HepG2 (cell line): Measurements from ENCODE around the gene CTNNA2. TPM values are rescaled to one million over a fixed set of nuclear protein-coding genes. Genes with fewer than 3 reads are reported as not detected.

ENCODE experiments used
- ATAC-seq: fragments of 200-7000 bp; cut with Tn5 transposase; 3 replicates; pipeline ENCODE4 v1.9.1; 2020; ENCODE audit warnings: mild to moderate bottlenecking, moderate library complexity
- BruUV-seq: library from RNA; stranded (reverse); fragments of 400-500 nt; replicated peaks from 2 replicates; lab custom pipeline; 2021; lab: Mats Ljungman, UMichigan
- CTCF ChIA-PET: fragments of 300-600 bp; formaldehyde crosslinking; extraction: SDS; loops from one replicate; lab custom pipeline; 2021; ENCODE audit warnings: low total read pairs, inconsistent platforms, low intra/inter-chr PET ratio; lab: Yijun Ruan, JAX
- POLR2A ChIA-PET: fragments of 350-600 bp; sonication (Branson Sonifier 250); formaldehyde crosslinking; loops from one replicate; lab custom pipeline; 2020; ENCODE audit warnings: antibody characterized with exemption, inconsistent platforms; lab: Yijun Ruan, JAX
- DNase-seq: peaks from one replicate; pipeline ENCODE4 v3.0.0-alpha.2; 2015; ENCODE audit warnings: low spot score
- FAIRE-seq: peaks from 3 replicates; lab custom pipeline; 2011; peaks lifted over from hg19 to GRCh38; lab: Jason Lieb, UNC
- H2AFZ ChIP-seq: one replicate; pipeline ENCODE4 v1.6.1; 2011; ENCODE audit warnings: low read length, inconsistent platforms
- H3K27ac ChIP-seq: fragments of 300-600 bp; 3 replicates; pipeline ENCODE4 v1.8.0; 2011; ENCODE audit warnings: mixed run types, mild to moderate bottlenecking, mixed read lengths, low read length, inconsistent platforms; ENCODE audit not compliant: insufficient read depth; ENCODE audit errors: extremely low read length
- H3K27me3 ChIP-seq, 2 experiments: fragments of 200-600 bp in 1 of 2; 2 replicates in 1 of 2; 3 replicates in 1 of 2; pipeline versions ENCODE4 v1.6.0 to v1.8.0; 2011; ENCODE audit warnings: low read length in 2 of 2, mild to moderate bottlenecking in 2 of 2, moderate library complexity in 2 of 2, inconsistent platforms in 1 of 2; ENCODE audit not compliant: insufficient read depth in 2 of 2, control insufficient read depth in 1 of 2
- H3K36me3 ChIP-seq, 2 experiments: fragments of 200-600 bp in 1 of 2; replicated peaks in 1 of 2; 2 replicates in 1 of 2; 3 replicates in 1 of 2; pipeline versions ENCODE4 v1.5.1 to v1.8.0; 2011; ENCODE audit warnings: low read length in 2 of 2, inconsistent platforms in 1 of 2; ENCODE audit not compliant: insufficient read depth in 2 of 2, control insufficient read depth in 1 of 2
- H3K4me1 ChIP-seq: 2 replicates; pipeline ENCODE4 v1.5.1; 2012; ENCODE audit warnings: low read length, inconsistent platforms; ENCODE audit not compliant: insufficient read depth
- H3K4me2 ChIP-seq: 2 replicates; pipeline ENCODE4 v1.6.0; 2011; ENCODE audit warnings: low read depth, low read length, inconsistent platforms
- H3K4me3 ChIP-seq, 3 experiments: fragments of 200-600 bp in 1 of 3; sonication (generic), shearing (Covaris generic) in 1 of 3; replicated peaks in 1 of 3; 2 replicates each; pipeline ENCODE4 v1.5.1; 2011 to 2016; ENCODE audit warnings: low read length in 3 of 3, inconsistent platforms in 2 of 3, low read depth in 2 of 3, mild to moderate bottlenecking in 2 of 3, control low read depth in 1 of 3, mixed read lengths in 1 of 3; ENCODE audit not compliant: insufficient read depth in 1 of 3
- H3K79me2 ChIP-seq: one replicate; pipeline ENCODE4 v1.6.1; 2011; ENCODE audit warnings: low read length, inconsistent platforms; ENCODE audit not compliant: insufficient read depth
- H3K9ac ChIP-seq: 2 replicates; pipeline ENCODE4 v1.6.0; 2011; ENCODE audit warnings: mild to moderate bottlenecking, low read depth, low read length, inconsistent platforms; ENCODE audit not compliant: insufficient read depth
- H3K9me3 ChIP-seq: 2 replicates; pipeline ENCODE4 v1.5.1; 2012; ENCODE audit warnings: mild to moderate bottlenecking, low read length
- H4K20me1 ChIP-seq: 2 replicates; pipeline ENCODE4 v1.6.0; 2011; ENCODE audit warnings: inconsistent platforms, mild to moderate bottlenecking, low read length, moderate library complexity; ENCODE audit not compliant: insufficient read depth
- FOXP1 ChIP-seq, 2 experiments: fragments of 450-650 bp in 1 of 2; IDR thresholded peaks; 2 replicates each; pipeline ENCODE4 v1.6.1; 2017 to 2018; ENCODE audit warnings: antibody characterized with exemption in 1 of 2
- GTF2F1 ChIP-seq: fragments of 150-350 bp; IDR thresholded peaks from 2 replicates; pipeline ENCODE4 v1.6.1; 2014; ENCODE audit warnings: low read length
- KLF15 ChIP-seq: sonication (generic); formaldehyde crosslinking; IDR thresholded peaks from 2 replicates; pipeline ENCODE4 v1.8.1; 2023; ENCODE audit warnings: borderline replicate concordance, mild to moderate bottlenecking, inconsistent platforms, missing genetic modification reagents, mixed read lengths
- MXD3 ChIP-seq: IDR thresholded peaks from 2 replicates; pipeline ENCODE4 v1.6.1; 2016; ENCODE audit warnings: mild to moderate bottlenecking, missing biosample characterization, missing genetic modification reagents
- SRSF9 ChIP-seq: fragments of 200-400 bp; formaldehyde crosslinking; IDR thresholded peaks from 2 replicates; pipeline ENCODE4 v1.6.1; 2018; ENCODE audit warnings: borderline replicate concordance, mild to moderate bottlenecking, low read depth, low read length; ENCODE audit not compliant: insufficient read depth, poor library complexity, severe bottlenecking
- ZBTB1 ChIP-seq: sonication (generic); formaldehyde crosslinking; IDR thresholded peaks from 2 replicates; pipeline ENCODE4 v1.4.0; 2020; ENCODE audit warnings: missing genetic modification reagents, borderline replicate concordance
- ZNF446 ChIP-seq: sonication (generic); formaldehyde crosslinking; IDR thresholded peaks from 2 replicates; pipeline ENCODE4 v1.5.0; 2020; ENCODE audit warnings: mild to moderate bottlenecking, missing genetic modification reagents
- ZNF460 ChIP-seq: sonication (generic); formaldehyde crosslinking; IDR thresholded peaks from 2 replicates; pipeline ENCODE4 v1.5.1; 2020; ENCODE audit warnings: missing genetic modification reagents, mild to moderate bottlenecking, borderline replicate concordance
- ZNF749 ChIP-seq: sonication (generic); formaldehyde crosslinking; IDR thresholded peaks from 2 replicates; pipeline ENCODE4 v1.8.0; 2022; ENCODE audit warnings: mild to moderate bottlenecking, missing genetic modification reagents, moderate library complexity, borderline replicate concordance
- WGBS: methylation state at CpG from one replicate; pipeline ENCODE4 v1.1.6; 2017; ENCODE audit warnings: low lambda C conversion rate; 5-methylcytosine and 5-hydroxymethylcytosine counted together
- in situ Hi-C: cut with HindIII; loops from 2 replicates; pipeline ENCODE4 v1.10.0; 2017; ENCODE audit warnings: low pct_unique_long_range_greater_than_20kb; ENCODE audit not compliant: extremely low pct_ligation_motif_present
- intact Hi-C: fragments of 100-400 bp; cut with micrococcal nuclease; formaldehyde crosslinking; loops from one replicate; pipeline ENCODE4 v1.10.0; 2022; ENCODE audit not compliant: unreplicated experiment
- polyA plus RNA-seq, 8 experiments: library from polyadenylated mRNA; depleted of rRNA in 3 of 8; stranded (reverse) in 7 of 8; unstranded in 1 of 8; fragments of >200 nt; fragmentation: Illumina TruSeq in 4 of 8; extraction: Trizol in 4 of 8; gene quantifications; 2 replicates each; pipeline versions ENCODE4 v1.2.1 to v1.2.3, GENCODE V29; 2011 to 2016; ENCODE audit warnings: low read depth in 4 of 8, missing spikeins in 1 of 8, mixed read lengths in 1 of 8; ENCODE audit not compliant: insufficient read depth in 1 of 8
- total RNA-seq, 5 experiments: library from RNA; depleted of rRNA; stranded (reverse); fragments of >200 nt; fragmentation: Illumina TruSeq; extraction: Trizol; gene quantifications; 2 replicates each; pipeline ENCODE4 v1.2.3, GENCODE V29; 2016; ENCODE audit warnings: low read depth in 1 of 5

The CTNNA2 gene
- total and polyA plus RNA-seq, 2 of the 13 experiments (the other 11 are each of a cell fraction or from before 2014, with no cell fraction given): not detected

- ChIA-PET CTCF (no interaction called here), POLR2A (no interaction called here)
- no peak overlapping the region for H3K4me3 ChIP-seq
- no peak for ATAC-seq
- FAIRE-seq: no peak
- intact Hi-C loops: no loop called here
- H3K27me3 ChIP-seq: no peaks in the 10 kb centered on the region; a peak in 1 of 5 replicates
- H3K36me3 ChIP-seq: no peaks in the 10 kb centered on the region
- H3K9me3 ChIP-seq: peaks cover 48% of the 10 kb centered on the region
- no peak for DNase-seq
- H3K79me2 ChIP-seq: no peaks in the 10 kb centered on the region
- H4K20me1 ChIP-seq: no peaks in the 10 kb centered on the region
- no peak overlapping the region for H3K27ac ChIP-seq
- no TSS peak for BruUV-seq
- no peak overlapping the region for H3K9ac ChIP-seq
- no peaks in the 10 kb centered on the region for H3K4me1 ChIP-seq
- H3K4me2 ChIP-seq: no peak overlapping the region
- WGBS: 14% methylated on average over 8 of the region's 8 CpGs
- no peak overlapping the region for H2AFZ ChIP-seq
- in situ Hi-C loops: no loop called here
- no peak for TF ChIP-seq GTF2F1
- no peak for TF ChIP-seq ZNF446 (CRISPR knock-in tag)
- no peak for TF ChIP-seq MXD3
- no peak for TF ChIP-seq FOXP1 (IDR thresholded peaks at IDR 0.05)
- TF ChIP-seq FOXP1 (CRISPR knock-in tag; IDR thresholded peaks at IDR 0.05): no peak
- no peak for TF ChIP-seq ZBTB1 (CRISPR knock-in tag)
- no peak for TF ChIP-seq KLF15
- no peak for TF ChIP-seq SRSF9
Measured at GRCh38 chr2:80462654-80463053, 949.8 kb downstream of the CTNNA2 start.

GRCh38 chr2:80464275-80464674, 951.4 kb downstream of the CTNNA2 start:
- CTCF ChIA-PET: no interaction called here
- FAIRE-seq (no peak), ATAC-seq (no peak), DNase-seq (no peak)
- Histone ChIP-seq H3K4me3 (no peak overlapping the region), H3K9me3 (peaks cover 49% of the 10 kb centered on the region), H3K27me3 (no peaks in the 10 kb centered on the region), H3K9ac (no peak overlapping the region), H3K79me2 (no peaks in the 10 kb centered on the region), H2AFZ (no peak overlapping the region), H3K27ac (no peak overlapping the region), H3K4me2 (no peak overlapping the region), H3K4me1 (no peaks in the 10 kb centered on the region), H4K20me1 (no peaks in the 10 kb centered on the region), H3K36me3 (no peaks in the 10 kb centered on the region)
- POLR2A ChIA-PET: no interaction called here
- WGBS: 0% methylated on average over 1 of the region's 1 CpG
- in situ Hi-C loops: no loop called here
- intact Hi-C loops: no loop called here
- TF ChIP-seq ZNF749 (CRISPR knock-in tag) (no peak), ZNF460 (CRISPR knock-in tag) (no peak)
- no TSS peak for BruUV-seq
